ENCODE measurements around the gene CDON.
"Not testable (repeated sequence)": the region's sequence is repeated elsewhere in the genome, so short reads cannot be mapped to it uniquely, and the experiment has no call there.

Gene CDON

DNA sequence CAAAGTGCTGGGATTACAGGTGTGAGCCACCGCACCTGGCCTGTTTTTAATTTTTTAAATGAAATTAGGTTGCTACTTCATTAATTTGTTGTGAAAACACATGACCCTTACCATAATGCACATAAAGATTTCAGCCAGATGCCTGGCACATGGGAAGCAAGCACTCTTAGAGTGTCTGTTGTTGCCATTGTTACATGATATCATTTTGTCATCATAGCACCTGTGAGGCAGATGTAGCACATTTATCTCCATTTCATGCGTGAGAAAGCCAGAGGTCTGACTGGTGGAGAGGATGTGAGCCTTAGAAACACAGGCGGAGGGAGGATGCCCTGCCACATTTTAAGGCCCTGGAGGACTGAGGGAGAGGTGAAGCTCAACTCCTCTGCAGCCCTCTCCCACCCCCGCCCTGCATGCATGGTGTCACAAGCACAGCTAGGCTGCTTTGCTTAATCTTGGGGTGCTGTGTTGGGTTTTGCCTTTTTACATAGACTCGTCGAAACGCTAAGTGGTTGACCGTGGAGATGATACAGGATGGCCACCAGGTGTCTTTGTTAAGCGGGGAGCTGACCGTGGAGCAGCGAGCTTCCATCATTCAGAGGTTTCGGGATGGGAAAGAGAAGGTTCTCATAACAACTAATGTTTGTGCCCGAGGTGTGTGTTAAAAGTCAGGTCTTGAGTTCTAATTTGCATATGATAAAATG lies 144.4 kb downstream of the CDON start:
- H3K27me3 Mint-ChIP-seq: peaks cover 27% of the 10 kb centered on the region
- H3K4me3 Mint-ChIP-seq: no peak overlapping the region
- H3K27ac Mint-ChIP-seq: no peak overlapping the region
- no peaks in the 10 kb centered on the region for H3K4me1 Mint-ChIP-seq
- no peak for DNase-seq
- no peaks in the 10 kb centered on the region for H3K9me3 Mint-ChIP-seq
- H3K36me3 Mint-ChIP-seq (ENCODE audit: low read depth): no peaks in the 10 kb centered on the region
- no peak for ATAC-seq

DNA sequence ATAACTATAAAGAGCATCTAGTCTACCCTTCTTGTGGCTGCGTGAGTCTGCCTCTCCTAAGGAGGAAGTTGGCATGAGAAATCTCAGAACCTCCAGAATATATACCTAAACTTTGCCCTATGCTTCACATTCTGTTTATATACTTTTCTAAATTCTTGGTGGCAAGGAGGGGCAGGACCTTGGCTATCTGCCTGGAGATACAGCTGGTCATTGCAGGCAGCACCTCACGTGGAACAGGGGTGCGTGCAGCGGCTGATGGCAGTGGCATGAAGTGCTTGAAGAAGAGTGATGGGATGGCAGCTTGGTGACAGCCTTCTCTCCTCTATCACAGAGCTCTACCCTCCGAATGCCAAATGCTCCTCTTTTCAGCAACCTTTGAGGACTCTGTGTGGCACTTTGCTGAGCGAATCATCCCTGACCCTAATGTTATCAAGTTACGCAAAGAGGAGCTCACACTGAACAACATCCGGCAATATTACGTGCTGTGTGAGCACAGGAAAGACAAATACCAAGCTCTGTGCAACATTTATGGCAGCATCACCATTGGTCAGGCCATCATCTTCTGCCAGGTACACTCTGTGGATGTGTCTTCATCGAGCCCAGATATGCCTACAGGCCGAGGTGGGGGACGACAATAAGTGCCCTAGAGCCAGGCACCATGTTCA lies 145.9 kb downstream of the CDON start:
- H3K4me3 Mint-ChIP-seq: no peak overlapping the region
- no peaks in the 10 kb centered on the region for H3K9me3 Mint-ChIP-seq
- no peak overlapping the region for H3K27ac Mint-ChIP-seq
- no peak for ATAC-seq
- no peaks in the 10 kb centered on the region for H3K4me1 Mint-ChIP-seq
- DNase-seq: no peak
- H3K27me3 Mint-ChIP-seq: peaks cover 30% of the 10 kb centered on the region
- H3K36me3 Mint-ChIP-seq (ENCODE audit: low read depth): no peaks in the 10 kb centered on the region

DNA sequence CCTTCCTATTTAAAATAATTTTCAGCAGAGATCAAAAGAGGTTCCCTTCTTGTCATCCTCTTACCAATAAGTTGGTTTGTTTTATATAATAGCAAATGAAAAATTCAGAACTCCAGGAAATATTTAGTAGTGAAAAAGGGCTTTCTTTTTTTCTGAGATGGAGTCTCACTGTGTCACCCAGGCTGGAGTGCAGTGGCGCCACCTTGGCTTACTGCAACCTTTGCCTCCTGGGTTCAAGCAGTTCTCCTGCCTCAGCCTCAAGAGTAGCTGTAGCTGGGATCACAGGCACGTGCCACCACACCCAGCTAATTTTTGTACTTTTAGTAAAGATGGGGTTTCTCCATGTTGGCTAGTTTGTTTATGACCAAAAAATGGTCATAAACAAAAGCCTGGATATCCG lies 148.1 kb downstream of the CDON start:
- ATAC-seq; H3K4me3 Mint-ChIP-seq; H3K36me3 Mint-ChIP-seq (ENCODE audit: low read depth); H3K9me3 Mint-ChIP-seq; H3K27ac Mint-ChIP-seq; DNase-seq; H3K4me1 Mint-ChIP-seq: not testable (repeated sequence)
- peaks cover 32% of the 10 kb centered on the region for H3K27me3 Mint-ChIP-seq

DNA sequence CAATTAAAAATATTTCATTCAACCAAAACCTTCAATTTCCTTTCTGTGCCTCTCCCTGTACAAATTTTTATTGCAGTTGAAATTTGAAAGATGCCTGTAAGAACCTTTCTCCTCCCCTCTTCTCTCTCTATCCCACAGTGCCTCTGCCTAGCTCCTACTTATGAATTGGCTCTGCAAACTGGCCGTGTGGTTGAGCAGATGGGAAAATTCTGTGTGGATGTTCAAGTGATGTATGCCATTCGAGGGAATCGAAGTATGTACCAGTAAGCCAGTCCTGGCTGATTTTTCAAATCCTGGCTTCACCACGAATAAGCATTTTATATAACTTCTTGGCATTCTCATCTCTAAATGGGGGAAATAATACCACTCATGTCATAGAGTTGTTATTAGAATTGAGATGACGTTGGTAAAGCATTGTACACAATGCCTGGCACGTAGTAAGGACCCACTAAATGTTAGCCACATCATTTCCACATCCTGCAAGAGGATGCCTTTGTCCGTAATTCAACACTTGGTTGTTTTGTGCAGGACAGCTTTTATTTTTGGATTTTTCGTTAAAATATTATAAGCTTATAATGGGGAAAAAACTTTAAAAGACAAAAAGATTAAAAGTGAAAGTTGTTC lies 152.3 kb downstream of the CDON start:
- Mint-ChIP-seq H3K27ac (no peak overlapping the region), H3K9me3 (no peaks in the 10 kb centered on the region)

More for the DNA sequence above, 152.3 kb downstream of the CDON start:
- Mint-ChIP-seq H3K4me1 (no peaks in the 10 kb centered on the region), H3K36me3 (ENCODE audit: low read depth) (no peaks in the 10 kb centered on the region), H3K4me3 (no peak overlapping the region), H3K27me3 (peaks cover 22% of the 10 kb centered on the region)
- no peak for DNase-seq
- no peak for ATAC-seq

All from activated naive CD8-positive, alpha-beta T cell treated with anti-CD3 and anti-CD28 coated beads, Interleukin-2, amount 50 U/mL, for 24 hours (primary cell).